SIG-M5 (cell line): ENCODE results near the gene TANC1.

Source experiments
- DNase-seq: peaks from one replicate; lab custom pipeline; 2025; lab: John Stamatoyannopoulos, UW

The TANC1 gene

DNA sequence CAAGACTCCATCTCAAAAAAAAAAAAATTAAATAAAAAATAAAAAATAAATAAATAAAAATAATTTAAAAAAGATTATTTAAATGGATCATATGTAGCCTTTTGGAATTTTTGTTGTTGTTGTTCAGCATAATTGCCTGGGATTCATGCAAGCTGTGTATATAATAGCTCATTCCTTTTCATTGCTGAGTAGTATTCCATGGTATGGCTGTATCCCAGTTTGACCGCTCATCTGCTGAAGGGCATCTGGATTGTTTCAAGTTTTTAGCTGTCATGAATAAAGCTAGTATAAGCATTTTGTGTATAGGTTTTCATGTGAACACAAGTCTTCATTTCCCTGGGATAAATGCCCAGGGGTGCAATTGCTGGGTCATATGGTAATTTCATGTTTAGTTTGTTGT, 6.4 kb upstream of the TANC1 start:
- no peak for DNase-seq

DNA sequence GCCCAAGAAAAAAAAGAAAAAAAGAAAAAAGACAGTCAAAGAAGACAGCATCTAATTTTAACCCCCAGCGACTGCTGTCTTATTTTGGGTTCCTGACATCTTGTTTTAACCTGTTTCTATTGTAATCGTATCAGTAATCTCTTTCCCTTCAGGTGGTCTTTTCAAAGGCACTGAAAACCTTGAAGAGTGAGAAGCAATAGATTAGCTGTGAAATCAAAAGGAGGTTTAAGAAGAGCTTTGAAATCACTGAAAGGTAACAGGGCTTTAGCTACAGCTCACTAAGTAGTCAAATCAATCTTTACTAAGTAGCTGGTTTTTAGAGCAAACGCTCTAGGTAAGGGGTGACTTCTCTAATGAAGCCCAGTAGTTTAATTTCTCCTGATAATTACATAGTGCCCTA, 5.4 kb upstream of the TANC1 start:
- DNase-seq: no peak

DNA sequence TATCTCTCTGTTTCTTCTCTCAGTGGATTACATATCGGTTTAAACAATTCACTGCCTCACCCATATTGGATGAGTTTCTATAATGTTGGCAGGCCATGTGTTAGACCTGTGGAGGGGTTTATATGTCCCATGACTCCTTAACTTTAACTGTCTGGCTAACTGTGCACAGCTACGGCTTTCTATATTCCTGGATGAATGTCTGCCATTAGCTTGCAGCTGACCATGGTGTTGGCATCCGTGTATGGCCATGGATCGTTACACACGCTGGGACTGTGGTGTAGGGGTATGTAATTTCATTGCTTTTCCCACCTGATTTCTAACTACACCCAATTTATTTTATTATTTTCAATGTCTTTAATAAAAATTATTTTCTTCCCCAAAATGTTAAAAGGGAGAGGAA, 3.3 kb upstream of the TANC1 start:
- DNase-seq: no peak

DNA sequence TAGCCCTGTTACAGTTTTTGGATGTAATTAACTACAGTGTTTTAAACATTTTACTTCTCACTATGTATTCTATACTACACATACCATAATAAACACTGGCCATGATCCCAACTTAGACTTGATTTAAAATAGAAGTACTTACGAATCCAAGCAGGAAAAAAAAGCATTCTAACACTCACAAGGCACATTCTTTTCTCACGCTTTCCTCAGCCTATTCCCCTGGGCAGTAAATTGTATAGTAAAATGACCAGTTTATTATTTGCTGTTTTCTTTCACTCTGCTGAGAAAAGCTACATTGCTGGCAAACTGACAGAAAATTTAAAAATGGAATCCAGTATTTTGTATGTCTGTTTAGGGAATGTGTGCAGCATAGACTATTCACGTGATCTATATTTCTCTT, 2.8 kb upstream of the TANC1 start:
- no peak for DNase-seq

DNA sequence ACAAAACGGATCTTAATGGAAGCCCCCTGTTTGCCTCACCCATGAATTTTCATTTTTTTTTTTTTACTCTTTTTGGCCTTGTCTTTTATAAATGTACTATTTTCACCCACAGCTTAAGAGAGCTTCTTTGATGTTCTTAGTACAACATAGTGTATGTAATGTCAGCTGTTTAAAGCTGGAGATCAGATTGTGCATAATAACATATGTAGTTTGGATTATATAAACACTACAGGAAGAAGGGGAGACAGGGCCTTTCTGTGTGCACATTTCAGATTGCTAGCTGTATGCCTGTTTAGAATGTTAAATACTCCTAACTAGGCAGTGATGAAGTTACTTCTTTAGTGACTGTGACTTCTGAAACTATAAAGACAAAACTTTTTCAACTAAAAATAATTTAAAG, 2.1 kb upstream of the TANC1 start:
- DNase-seq: no peak

DNA sequence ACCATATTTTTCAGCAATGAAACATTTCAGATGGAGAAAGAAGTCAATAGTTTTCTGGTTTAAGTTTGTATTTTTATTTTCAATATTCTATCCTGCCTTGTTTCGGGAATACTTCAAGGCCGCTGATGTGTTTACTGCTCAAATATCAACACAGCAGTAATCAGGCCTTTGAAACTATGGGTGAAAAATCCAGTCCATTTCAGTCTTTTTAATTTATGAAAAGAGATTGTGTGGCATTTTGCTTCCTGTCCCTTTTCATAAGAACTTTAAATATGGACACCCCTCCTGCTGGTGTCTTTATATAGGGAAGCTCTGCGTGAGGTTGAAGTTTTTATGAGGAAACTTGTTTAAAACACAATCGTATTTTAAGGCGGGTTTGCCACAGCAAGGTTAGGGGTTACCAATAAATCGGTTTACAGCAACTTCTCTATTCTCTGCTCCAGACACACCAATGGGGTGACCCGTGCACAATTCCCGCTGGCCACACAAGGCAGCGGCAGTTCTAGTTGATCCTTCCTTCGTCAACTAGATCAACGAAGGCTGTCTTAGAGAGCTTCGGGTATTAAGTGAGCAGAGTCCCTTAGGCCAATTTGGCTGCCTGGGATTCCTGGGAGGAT, 1.2 kb upstream of the TANC1 start:
- DNase-seq: no peak

DNA sequence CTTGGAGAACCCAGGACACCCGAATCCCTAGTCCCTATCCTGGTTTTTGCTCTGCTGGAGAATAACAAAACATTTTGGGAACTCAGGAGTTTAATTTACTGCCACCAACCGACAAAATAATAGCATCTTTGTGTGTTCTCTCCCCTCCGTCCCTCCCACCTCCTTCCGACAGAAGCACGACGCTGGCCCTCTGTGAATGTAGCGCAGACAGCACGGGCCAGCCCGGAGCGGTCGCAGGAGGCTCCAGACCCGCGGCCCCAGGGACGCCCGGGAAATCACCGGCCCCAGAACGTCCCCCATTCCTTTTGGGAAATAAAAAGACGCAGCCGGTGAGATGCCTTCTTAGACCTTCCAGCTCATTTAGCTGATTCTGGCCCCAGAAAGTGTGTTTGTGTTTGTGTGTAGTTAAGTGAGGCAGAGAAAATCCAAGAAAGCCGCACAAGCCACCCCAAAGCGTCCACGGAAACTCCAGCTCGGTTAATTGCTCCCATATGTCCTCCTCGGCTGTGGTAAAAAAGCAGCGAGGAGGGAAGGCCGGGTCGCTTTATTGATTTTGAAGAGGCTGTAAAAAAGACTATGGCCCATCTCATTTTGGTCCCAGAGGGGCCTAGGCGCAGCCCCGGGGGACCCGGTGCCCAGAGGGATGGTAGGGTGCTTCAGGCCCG, 577 bp upstream of the TANC1 start:
- no peak for DNase-seq

DNA sequence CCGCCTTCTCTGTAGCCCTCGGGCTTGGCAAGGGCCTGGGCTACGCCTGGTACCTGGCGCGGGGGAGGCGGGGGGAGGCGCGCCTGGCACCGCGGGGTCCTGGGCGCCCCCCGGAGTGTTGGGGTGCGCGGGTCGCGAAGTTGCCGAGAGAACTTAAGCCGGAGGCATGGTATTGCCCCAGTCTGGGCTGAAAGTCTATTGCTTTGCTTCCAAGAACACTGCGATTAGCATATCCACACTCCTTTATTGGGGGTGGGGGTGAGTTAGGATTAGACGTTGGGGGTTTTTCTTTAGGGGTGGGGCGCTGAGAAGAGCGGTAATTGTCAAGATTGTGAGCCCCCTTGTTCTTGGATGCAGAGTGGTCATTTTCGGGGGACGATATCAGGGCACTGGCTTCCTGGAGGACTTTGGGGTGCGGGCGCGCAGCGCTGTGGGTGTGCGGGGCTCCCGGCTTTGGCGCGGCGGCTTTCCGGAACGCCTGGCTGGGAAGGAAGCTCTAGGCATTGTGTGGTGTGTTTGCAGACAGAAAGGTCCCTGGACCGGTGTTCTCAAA, 798 bp downstream of the TANC1 start:
- no peak for DNase-seq

DNA sequence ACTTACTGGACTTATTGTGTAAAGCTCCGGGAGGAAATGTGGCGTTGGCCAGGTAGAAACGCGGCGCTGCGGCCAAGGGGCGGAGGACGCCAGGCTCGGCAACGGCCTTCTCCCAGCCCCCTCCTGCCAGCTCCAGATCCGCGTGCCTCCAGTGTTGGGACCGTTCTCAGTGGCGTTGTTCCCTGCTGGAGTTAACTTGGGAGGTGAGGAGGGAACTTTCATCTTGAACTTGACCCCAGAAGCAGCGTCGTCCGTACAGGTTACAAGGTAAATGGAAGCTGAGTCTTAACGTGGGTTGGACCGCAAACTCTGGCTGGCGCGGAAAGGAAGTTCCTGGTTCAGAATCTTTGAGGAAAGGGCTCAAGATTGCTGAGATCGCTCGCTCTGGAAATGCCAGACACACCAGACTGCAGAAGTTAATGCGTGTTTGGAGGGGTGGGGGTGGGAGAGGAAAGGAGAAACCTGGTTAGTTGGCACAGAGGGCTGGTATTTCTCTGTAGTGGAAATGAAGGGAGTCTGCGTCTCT, 1.3 kb downstream of the TANC1 start:
- DNase-seq: no peak

DNA sequence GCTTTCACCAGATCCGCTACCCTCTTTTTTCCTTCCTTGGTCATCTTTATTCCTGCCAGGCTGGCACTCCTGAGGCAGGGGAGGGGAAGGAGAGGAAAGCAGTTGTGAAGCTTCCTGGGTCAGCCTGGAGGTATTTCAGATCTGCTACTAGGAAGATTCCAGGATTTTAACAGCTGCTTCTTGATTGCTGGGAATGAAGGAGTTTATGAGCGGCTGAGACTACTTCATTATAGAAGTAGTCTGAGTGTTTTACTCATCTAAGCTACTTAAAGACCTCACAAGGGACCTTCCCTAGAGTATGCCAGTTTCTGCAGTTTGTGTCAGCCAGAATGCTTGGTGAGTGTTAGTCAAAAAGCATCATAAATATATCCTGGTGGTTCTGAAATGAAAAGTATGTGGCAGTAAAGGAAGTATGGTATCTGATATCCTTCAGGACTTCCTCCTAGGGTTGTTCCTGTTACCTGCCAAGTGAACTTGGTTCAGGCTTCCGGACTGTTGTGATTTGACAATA, 1.9 kb downstream of the TANC1 start:
- DNase-seq: no peak

DNA sequence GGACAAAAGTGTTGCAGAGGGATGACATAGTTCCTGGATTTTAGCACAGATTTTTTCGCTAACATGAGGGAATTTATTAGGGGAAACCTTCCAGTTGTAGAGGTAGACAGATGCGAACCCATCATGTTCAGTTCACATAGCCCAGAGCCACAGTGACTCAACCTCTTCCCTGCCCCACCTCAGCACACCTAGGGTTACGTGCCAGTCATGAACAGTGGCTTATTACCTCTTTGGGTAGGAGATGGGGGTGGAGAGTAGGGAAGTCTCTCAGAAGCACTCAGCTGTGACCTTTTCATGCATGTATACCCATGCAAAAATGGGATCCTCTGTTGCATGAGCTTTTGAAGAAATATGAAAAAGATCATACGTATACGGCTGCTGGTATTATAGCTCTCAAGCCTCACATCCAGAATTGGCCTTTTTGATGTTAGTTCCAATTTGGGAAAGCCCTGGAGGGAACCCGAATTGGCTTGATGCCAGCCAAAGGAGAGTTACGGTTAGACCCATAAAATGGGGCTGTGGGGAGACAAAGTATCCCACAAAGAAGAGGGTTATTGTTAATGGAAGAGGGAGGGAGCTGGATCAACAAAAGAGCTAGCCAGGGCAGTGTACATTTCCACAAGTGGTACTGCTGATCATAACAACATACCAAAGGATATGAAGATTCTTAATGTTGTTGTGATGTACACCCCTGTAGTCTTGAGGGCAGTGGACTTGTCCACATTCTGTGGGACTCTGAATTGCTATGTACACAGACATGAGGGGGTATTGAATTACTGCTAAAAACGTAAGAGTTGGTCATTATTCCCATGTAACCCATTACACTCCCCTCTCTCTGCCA, 4.9 kb downstream of the TANC1 start:
- DNase-seq: no peak

DNA sequence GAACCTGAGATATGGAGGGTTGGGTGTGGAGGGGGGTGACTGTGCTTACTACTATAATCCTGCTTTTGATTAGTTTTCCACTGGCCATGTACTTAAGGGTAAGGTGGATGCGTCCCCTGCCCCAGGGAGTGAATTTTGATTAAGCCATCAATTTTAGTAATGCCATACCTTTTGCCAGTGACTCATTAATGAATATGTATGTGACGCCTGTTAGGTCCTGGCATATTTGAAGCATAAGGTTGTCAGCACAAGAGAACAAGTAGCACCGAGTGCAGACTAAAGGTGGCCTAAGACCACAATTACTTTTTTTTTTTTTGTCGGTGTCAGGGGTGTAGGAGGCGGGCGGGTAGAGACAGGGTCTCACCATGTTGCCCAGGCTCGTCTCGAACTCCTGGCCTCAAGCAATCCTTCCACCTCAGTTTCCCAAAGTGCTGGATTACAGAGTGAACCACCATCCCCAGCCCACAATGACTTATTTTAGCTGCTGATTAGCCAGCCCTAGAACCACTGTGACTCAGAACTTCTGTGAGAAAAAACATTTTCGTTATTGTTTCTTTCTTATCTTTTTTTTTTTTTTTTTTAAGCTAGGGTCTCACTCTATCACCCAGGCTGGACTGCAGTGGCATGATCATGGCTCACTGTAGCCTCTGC, 7.0 kb downstream of the TANC1 start:
- no peak for DNase-seq

DNA sequence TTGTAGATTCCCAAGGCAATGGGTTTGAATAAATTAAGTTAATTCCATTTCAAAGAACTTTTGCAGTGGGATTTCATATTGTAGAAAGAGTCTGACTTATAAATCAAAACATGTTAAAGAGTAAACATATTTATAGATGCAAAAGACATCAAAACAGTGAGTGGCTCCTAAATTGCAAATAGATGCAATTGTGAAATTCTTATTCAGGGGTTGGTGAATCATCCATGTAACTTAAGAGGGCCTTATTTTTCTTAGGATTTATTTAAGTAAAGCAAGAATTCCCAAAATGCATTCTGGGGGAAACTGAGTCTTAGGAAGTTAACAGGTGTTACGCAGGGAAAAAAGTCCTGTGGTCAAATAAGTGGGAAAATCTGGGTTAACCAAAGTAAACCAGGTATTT, 11.3 kb downstream of the TANC1 start:
- no peak for DNase-seq

DNA sequence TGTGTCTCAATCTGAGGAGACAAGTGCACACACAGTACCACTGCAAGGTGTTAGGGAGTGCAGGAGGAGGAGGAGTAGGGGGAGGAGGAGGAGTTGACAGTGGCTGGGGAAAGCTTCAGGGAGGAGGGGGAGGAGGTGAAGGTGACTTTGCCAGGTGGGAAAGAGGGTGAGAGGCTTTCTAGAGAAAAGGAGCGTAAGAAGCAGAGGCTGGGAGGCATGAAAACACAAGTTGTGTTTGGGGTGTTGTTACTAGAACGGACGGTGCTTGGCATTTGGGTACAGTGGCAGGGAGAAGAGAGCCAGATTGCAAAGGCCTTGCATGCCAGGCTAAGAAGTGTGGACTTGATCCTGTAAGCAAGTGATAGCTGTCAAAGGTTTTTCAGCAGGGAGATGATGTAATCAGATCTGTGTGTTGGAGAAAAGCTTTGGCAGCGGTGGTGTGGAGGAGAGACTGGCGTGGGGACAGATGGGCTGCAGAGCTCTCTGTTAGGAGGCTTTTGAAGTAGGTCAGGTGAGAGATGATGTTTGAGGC, 16.2 kb downstream of the TANC1 start:
- no peak for DNase-seq

DNA sequence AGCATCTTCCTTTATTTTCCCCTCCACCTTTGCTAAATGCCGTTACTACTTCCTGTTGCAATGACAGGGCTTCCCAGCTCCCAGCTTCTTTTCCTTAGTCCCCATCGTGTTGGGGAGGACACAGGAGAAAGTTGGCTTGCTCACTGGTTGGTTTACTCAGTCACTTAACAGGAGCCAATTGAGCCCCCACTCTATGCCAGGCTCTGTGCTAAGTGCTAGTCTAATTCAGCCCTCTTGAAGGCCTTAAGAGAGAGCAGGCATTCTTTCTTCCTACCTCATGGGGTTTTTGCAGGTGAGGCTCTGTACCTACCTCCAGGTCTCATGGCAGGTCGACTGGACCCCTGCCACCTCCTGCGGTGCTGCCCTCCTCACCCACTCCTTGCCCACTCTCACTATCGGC, 20.1 kb downstream of the TANC1 start:
- no peak for DNase-seq

DNA sequence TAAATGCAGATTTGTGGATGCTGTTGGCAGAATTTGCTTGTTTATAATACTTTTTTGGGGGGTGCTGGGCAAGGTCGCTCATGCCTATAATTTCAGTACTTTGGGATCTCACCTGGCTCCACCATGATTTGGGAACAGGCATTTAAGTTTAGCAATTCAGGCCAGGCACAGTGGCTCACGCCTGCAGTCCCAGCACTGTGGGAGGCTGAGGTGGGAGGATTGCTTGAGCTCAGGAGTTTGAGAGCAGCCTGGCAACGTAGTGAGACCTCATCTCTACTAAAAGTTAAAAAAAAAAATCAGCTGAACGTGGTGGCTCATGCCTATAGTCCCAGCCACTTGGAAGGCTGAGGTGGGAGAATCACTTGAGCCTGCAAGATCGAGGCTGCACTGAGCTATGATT, 20.7 kb downstream of the TANC1 start:
- DNase-seq: no peak

DNA sequence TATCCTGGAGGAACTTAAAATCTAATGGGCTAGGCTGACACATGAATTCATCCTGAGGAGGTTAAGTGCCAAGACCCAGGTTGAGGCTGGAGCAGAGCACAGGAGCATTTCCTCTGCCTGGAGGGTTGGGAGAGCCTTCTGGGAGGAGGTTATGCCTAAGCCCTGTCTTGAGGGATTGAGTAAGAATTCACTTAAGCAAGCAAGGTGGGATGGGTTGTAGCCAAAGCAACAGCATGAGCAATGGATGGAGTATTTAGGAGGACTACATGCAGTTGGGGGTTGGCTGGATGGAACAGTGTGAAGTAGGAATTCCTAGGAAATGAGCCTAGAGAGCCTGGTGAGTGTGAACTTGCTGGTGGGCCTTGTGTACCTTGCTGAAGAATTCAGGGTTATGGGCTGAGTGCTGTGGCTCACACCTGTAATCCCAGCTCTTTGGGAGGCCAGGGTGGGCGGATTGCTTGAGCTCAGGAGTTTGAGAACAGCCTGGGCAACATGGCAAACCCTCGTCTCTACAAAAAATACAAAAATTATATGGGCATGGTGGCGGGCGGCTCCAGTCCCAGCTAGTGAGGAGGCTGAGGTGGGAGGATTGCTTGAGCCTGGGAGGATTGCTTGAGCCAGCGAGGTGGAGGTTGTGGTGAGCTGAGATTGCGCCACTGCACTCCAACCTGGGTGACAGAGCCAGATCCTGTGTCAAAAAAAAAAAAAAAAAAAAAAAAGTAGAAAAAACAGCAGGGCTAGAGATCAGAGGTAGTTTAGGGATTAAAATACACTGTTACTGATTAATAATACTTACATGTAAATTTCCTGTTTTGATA, 22.2 kb downstream of the TANC1 start:
- DNase-seq: no peak

DNA sequence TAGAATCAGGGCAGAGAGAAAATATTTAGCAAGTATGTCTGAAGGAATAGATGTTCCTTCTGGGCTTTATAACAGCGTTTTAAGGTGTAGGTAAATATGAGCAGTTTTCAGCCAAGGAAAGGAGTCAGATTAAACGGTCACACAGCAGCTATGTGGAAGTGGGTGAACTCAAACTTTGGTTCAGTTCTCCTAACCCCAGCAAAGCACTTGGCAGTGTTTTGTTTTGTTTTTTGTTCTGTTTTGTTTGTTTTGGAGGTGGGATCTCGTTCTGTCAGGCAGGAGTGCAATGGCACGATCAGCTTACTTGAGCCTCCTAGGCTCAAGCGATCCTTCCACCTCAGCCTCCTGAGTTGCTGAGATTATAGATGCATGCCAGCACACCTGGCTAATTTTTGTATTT, 24.6 kb downstream of the TANC1 start:
- DNase-seq: no peak

DNA sequence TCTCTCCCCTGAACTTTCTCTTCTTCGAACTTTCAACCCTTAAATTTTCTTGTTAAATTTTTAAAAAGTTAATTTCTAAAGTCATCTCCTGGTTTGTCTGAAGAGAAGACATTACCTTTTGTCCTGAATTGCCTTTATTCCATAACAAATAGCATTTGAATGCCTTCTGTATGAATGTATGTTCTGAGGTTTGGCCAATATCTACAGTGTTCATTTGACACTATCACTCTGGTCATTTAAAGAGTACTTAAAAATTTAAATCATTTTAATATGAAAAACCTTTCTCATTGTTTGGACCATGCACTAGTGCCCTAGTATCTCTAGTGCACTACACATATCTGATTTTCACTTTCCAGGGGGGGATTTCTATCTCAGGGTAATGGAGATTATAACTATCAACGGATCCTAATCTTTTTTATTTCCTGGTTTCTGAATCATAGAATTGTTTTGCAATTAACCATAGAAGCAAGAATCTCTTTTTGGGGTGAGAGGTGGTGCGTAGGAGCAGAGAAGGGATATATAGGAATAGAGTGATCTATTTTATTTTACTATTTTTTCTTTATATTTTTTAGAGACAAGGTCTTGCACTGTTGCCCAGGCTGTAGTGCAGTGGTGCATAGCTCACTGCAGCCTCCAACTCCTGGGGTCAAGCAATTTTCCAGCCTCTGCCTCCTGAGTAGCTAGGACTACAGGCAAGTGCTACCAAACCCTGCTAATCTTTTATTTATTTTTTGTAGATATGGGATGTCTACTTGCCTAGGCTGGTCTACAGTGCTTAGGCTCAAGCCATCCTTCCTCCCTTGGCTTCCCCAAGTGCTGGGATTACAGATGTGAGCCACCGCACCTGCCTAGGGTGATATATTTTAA, 25.5 kb downstream of the TANC1 start:
- no peak for DNase-seq
